GM12878 (cell line): Measurements from ENCODE around the gene TEN1. TPM values are rescaled to one million over a fixed set of nuclear protein-coding genes. Genes with fewer than 3 reads are reported as not detected.

ENCODE experiments used
- ATAC-seq: fragments of 200-7000 bp; cut with Tn5 transposase; 3 replicates; pipeline ENCODE4 v1.9.1; 2020; ENCODE audit warnings: mild to moderate bottlenecking, moderate library complexity
- BruUV-seq: library from RNA; stranded (reverse); fragments of 400-500 nt; replicated peaks from 2 replicates; lab custom pipeline; 2021; lab: Mats Ljungman, UMichigan
- CTCF ChIA-PET: fragments of 300-600 bp; sonication (Branson Sonifier 250); formaldehyde crosslinking; extraction: SDS; loops from one replicate; lab custom pipeline; 2021; ENCODE audit warnings: inconsistent platforms; lab: Yijun Ruan, JAX
- POLR2A ChIA-PET: fragments of 350-600 bp; formaldehyde crosslinking; extraction: SDS; loops from one replicate; lab custom pipeline; 2021; ENCODE audit warnings: inconsistent platforms; lab: Charles Lee
- RAD21 ChIA-PET: fragments of 300-600 bp; sonication (Branson Sonifier 250); formaldehyde crosslinking; loops from one replicate; lab custom pipeline; 2023; ENCODE audit warnings: antibody characterized with exemption; ENCODE audit not compliant: unreplicated experiment; lab: Charles Lee
- SMC1A ChIA-PET: fragments of 300-600 bp; sonication (Branson Sonifier 250); formaldehyde crosslinking; loops from one replicate; lab custom pipeline; 2023; ENCODE audit not compliant: unreplicated experiment, uncharacterized antibody; lab: Charles Lee
- DNase-seq: peaks from one replicate; pipeline ENCODE4 v3.0.0-alpha.2; 2011; ENCODE audit warnings: low read depth, low spot score
- FAIRE-seq: peaks from 3 replicates; lab custom pipeline; 2011; peaks lifted over from hg19 to GRCh38; lab: Jason Lieb, UNC
- H2AFZ ChIP-seq: 2 replicates; pipeline ENCODE4 v1.6.0; 2011; ENCODE audit warnings: low read depth, low read length, control low read depth; ENCODE audit not compliant: control insufficient read depth
- H3K27ac ChIP-seq: 2 replicates; pipeline ENCODE4 v1.5.1; 2011; ENCODE audit warnings: control low read depth; ENCODE audit not compliant: control insufficient read depth, insufficient read depth
- H3K27me3 ChIP-seq, 2 experiments: replicated peaks in 1 of 2; 2 replicates each; pipeline versions ENCODE4 v1.6.0 to v1.6.1; 2011; ENCODE audit warnings: low read length in 1 of 2; ENCODE audit not compliant: control insufficient read depth in 2 of 2, insufficient read depth in 2 of 2
- H3K36me3 ChIP-seq, 2 experiments: 2 replicates each; pipeline ENCODE4 v1.5.1; 2011; ENCODE audit warnings: low read length in 1 of 2; ENCODE audit not compliant: control insufficient read depth in 2 of 2, insufficient read depth in 2 of 2
- H3K4me1 ChIP-seq: 2 replicates; pipeline ENCODE4 v1.6.1; 2011; ENCODE audit warnings: mild to moderate bottlenecking, low read length, moderate library complexity, mixed read lengths; ENCODE audit not compliant: control insufficient read depth, insufficient read depth
- H3K4me2 ChIP-seq: 2 replicates; pipeline ENCODE4 v1.6.0; 2011; ENCODE audit warnings: control low read depth; ENCODE audit not compliant: control insufficient read depth, insufficient read depth
- H3K4me3 ChIP-seq: fragments of 200-600 bp; sonication (generic); 2 replicates; pipeline ENCODE4 v1.5.1; 2016
- H3K79me2 ChIP-seq: 2 replicates; pipeline ENCODE4 v1.6.0; 2011; ENCODE audit warnings: low read length; ENCODE audit not compliant: control insufficient read depth, insufficient read depth
- H3K9ac ChIP-seq: 2 replicates; pipeline ENCODE4 v1.8.0; 2011; ENCODE audit warnings: low read length, control low read depth, mixed read lengths; ENCODE audit not compliant: control insufficient read depth, insufficient read depth
- H3K9me3 ChIP-seq: replicated peaks from 3 replicates; pipeline ENCODE4 v1.5.1; 2011; ENCODE audit warnings: mild to moderate bottlenecking, low read length; ENCODE audit not compliant: control insufficient read depth, insufficient read depth
- H4K20me1 ChIP-seq: 2 replicates; pipeline ENCODE4 v1.6.0; 2011; ENCODE audit not compliant: control insufficient read depth, insufficient read depth
- CBX3 ChIP-seq: fragments of 200-600 bp; sonication (generic); IDR thresholded peaks from 2 replicates; pipeline ENCODE4 v1.6.1; 2016; ENCODE audit warnings: low read depth, borderline replicate concordance
- CHD4 ChIP-seq: fragments of 200-600 bp; sonication (generic); IDR thresholded peaks from 2 replicates; pipeline ENCODE4 v1.6.1; 2016; ENCODE audit warnings: mild to moderate bottlenecking
- FOS ChIP-seq: IDR thresholded peaks from 3 replicates; pipeline ENCODE4 v1.6.1; 2011; ENCODE audit warnings: borderline replicate concordance; ENCODE audit not compliant: insufficient read length; ENCODE audit errors: extremely low read depth
- NFYB ChIP-seq: IDR thresholded peaks from 2 replicates; pipeline ENCODE4 v1.6.1; 2011; ENCODE audit warnings: low read depth, mild to moderate bottlenecking, low read length, improper control_type of control experiment, moderate library complexity; ENCODE audit not compliant: insufficient read depth
- RELA ChIP-seq: fragments of 450-650 bp; IDR thresholded peaks from 2 replicates; pipeline ENCODE4 v1.8.0; 2014; ENCODE audit warnings: borderline replicate concordance; ENCODE audit not compliant: partially characterized antibody
- SMAD1 ChIP-seq: fragments of 450-650 bp; IDR thresholded peaks from 2 replicates; pipeline ENCODE4 v1.6.1; 2018; ENCODE audit warnings: mild to moderate bottlenecking, low read depth; ENCODE audit not compliant: partially characterized antibody
- STAT3 ChIP-seq: IDR thresholded peaks from 2 replicates; pipeline ENCODE4 v1.6.1; 2011; ENCODE audit warnings: low read depth, low read length, improper control_type of control experiment
- TBL1XR1 ChIP-seq: IDR thresholded peaks from 2 replicates; pipeline ENCODE4 v1.6.1; 2012; ENCODE audit warnings: low read depth, low read length, improper control_type of control experiment
- ZNF217 ChIP-seq: fragments of 450-650 bp; IDR thresholded peaks from 2 replicates; pipeline ENCODE4 v1.6.1; 2017; ENCODE audit warnings: antibody characterized with exemption, mild to moderate bottlenecking
- WGBS: methylation state at CpG from one replicate; pipeline ENCODE4 v1.1.6; 2016; ENCODE audit warnings: low lambda C conversion rate; ENCODE audit not compliant: insufficient replicate concordance, insufficient coverage; ENCODE audit errors: missing lambda C conversion rate; 5-methylcytosine and 5-hydroxymethylcytosine counted together
- in situ Hi-C: fragments of 300-500 bp; cut with MboI; formaldehyde crosslinking; loops from 9 replicates; pipeline ENCODE4 v1.14.3; 2018; ENCODE audit warnings: mixed read lengths
- intact Hi-C: fragments of 100-400 bp; cut with micrococcal nuclease; formaldehyde crosslinking; loops from one replicate; pipeline ENCODE4 v1.14.2; 2022; ENCODE audit not compliant: unreplicated experiment
- polyA plus RNA-seq, 11 experiments: library from polyadenylated mRNA; depleted of rRNA in 4 of 11; unstranded in 6 of 11; stranded (reverse) in 5 of 11; fragments of >200 nt; fragmentation: Nextera tagmentation in 4 of 11; fragmentation: Illumina TruSeq in 1 of 11; extraction: Ambion mirVana in 4 of 11; extraction: Trizol in 1 of 11; gene quantifications; 1 replicate in 1 of 11; 2 replicates in 10 of 11; pipeline versions ENCODE4 v1.2.1 to v1.2.3, GENCODE V29; 2011 to 2016; ENCODE audit warnings: inconsistent platforms in 2 of 11, missing spikeins in 2 of 11, low read depth in 1 of 11
- total RNA-seq, 4 experiments: library from RNA; depleted of rRNA in 3 of 4; stranded (reverse); fragments of >200 nt in 3 of 4; fragmentation: Illumina TruSeq in 1 of 4; extraction: Trizol in 1 of 4; gene quantifications; 2 replicates each; pipeline versions ENCODE4 v1.2.1 to v1.2.3, GENCODE V29; 2013 to 2021
- TF ChIP-seq, protein P1 (sequence below): fragments of 450-650 bp; IDR thresholded peaks from 2 replicates; pipeline ENCODE4 v1.6.1; 2018; ENCODE audit warnings: mild to moderate bottlenecking, low read depth, moderate library complexity; ENCODE audit not compliant: partially characterized antibody
- TF ChIP-seq, protein P2 (sequence below): fragments of 450-650 bp; IDR thresholded peaks from 2 replicates; pipeline ENCODE4 v1.6.1; 2016; ENCODE audit warnings: mild to moderate bottlenecking

TEN1 gene
- total and polyA plus RNA-seq, 10 of the 15 experiments (the other 5 are each of a cell fraction or from before 2014, with no cell fraction given), result 1.1 to 33.1 (median 17.4) TPM

DNA sequence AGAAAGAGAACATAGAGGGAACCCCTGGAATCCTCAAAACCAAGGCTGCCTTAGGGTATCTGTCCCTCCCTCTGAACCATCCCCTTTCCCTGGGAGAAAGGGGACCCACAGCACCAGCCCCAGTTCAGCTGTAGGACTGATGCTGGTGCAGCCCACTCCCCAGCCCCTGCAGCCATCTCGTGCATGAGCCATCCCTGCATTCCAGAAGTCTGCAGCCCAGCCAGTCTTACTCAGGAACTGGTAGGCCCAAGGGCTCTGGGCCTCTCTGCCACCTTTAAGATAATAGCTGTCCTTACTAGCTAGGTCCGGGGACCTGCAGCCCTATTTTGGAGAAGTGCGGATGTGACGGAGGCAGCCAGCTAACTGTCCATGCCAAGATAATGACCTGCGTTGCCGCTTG, 54.1 kb downstream of the TEN1 start (continued):
- TF ChIP-seq ZNF217, result no peak
- no peak for TF ChIP-seq CHD4
- TF ChIP-seq CBX3, result no peak
- TF ChIP-seq, protein P1, sequence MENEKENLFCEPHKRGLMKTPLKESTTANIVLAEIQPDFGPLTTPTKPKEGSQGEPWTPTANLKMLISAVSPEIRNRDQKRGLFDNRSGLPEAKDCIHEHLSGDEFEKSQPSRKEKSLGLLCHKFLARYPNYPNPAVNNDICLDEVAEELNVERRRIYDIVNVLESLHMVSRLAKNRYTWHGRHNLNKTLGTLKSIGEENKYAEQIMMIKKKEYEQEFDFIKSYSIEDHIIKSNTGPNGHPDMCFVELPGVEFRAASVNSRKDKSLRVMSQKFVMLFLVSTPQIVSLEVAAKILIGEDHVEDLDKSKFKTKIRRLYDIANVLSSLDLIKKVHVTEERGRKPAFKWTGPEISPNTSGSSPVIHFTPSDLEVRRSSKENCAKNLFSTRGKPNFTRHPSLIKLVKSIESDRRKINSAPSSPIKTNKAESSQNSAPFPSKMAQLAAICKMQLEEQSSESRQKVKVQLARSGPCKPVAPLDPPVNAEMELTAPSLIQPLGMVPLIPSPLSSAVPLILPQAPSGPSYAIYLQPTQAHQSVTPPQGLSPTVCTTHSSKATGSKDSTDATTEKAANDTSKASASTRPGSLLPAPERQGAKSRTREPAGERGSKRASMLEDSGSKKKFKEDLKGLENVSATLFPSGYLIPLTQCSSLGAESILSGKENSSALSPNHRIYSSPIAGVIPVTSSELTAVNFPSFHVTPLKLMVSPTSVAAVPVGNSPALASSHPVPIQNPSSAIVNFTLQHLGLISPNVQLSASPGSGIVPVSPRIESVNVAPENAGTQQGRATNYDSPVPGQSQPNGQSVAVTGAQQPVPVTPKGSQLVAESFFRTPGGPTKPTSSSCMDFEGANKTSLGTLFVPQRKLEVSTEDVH, result no peak

DNA sequence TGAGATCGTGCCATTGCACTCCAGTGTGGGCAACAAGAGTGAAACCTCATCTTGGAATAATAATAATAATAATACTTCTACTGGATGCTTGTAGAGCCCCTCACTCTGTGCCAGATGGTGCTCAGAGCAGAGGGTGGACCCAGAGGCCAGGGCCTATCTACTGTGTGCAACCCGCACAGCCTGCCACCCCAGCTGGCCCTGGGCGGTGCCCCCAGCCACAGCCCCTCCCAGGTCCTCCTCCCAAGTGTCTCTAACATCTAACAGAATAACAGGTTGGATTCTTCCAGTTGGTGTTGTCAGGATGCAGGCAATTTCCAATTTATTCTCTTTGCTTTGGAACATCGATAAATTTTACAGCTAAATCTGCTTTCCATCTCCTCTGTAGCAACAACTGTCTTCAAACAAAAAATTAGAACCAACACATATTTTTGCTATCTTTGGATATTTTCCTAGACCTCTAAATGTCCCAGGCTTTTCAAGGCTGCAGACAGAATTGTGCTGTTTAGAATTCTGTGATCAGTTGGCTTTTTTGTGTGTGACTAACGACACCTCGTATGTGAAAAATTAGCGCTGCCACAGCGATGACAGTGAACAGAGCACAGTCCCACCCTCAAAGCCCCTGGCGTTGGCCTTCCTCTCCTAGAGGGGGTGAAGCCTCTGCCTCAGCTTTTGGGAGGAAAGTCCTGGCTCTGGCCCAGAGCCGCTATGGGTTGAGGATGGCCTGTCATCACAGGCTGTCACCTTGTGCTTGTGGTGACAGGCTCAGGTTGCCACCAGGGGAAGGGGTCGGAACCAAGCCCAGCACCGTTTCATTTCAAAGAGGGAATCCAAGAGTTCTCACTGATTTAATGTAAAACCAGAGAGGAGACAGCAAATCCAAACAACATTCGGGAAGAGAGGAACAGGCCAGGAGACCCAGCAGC, 55.6 kb downstream of the TEN1 start:
- Histone ChIP-seq H3K36me3 (peaks cover 3 to 11% of the 10 kb centered on the region in 2 experiments), H3K4me1 (no peaks in the 10 kb centered on the region), H3K27ac (no peak overlapping the region), H4K20me1 (no peaks in the 10 kb centered on the region), H3K79me2 (no peaks in the 10 kb centered on the region), H3K27me3 (no peaks in the 10 kb centered on the region), H3K4me2 (no peak overlapping the region), H2AFZ (no peak overlapping the region), H3K9ac (no peak overlapping the region), H3K9me3 (no peaks in the 10 kb centered on the region), H3K4me3 (no peak overlapping the region)
- ChIA-PET SMC1A (interaction anchor here (0.7 kb wide), 1 partner anchor 318 kb away, joined by 3 read pairs; no protein-coding TSS in a partner anchor), RAD21 (interaction anchor here (1.4 kb wide), 1 partner anchor 17 kb away, joined by 3 read pairs; no protein-coding TSS in a partner anchor), CTCF (interaction anchor here (0.9 to 1.2 kb wide), 2 partner anchors 21 to 245 kb away, joined by 3 to 4 read pairs; no protein-coding TSS in a partner anchor), POLR2A (interaction anchor here (0.6 kb wide), 1 partner anchor 87 kb away, joined by 4 read pairs; no protein-coding TSS in a partner anchor)
- in situ Hi-C loops (no loop called here), intact Hi-C loops (no loop called here)
- FAIRE-seq (no peak), DNase-seq (no peak), ATAC-seq (no peak)
- no TSS peak for BruUV-seq
- 83% methylated on average over 13 of the region's 13 CpGs for WGBS
- TF ChIP-seq RELA (no peak), SMAD1 (no peak), NFYB (no peak), FOS (no peak), TBL1XR1 (no peak), STAT3 (no peak)
- TF ChIP-seq, protein P2, sequence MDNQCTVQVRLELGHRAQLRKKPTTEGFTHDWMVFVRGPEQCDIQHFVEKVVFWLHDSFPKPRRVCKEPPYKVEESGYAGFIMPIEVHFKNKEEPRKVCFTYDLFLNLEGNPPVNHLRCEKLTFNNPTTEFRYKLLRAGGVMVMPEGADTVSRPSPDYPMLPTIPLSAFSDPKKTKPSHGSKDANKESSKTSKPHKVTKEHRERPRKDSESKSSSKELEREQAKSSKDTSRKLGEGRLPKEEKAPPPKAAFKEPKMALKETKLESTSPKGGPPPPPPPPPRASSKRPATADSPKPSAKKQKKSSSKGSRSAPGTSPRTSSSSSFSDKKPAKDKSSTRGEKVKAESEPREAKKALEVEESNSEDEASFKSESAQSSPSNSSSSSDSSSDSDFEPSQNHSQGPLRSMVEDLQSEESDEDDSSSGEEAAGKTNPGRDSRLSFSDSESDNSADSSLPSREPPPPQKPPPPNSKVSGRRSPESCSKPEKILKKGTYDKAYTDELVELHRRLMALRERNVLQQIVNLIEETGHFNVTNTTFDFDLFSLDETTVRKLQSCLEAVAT, result no peak
